DND-41 (cell line): ENCODE measurements around the gene PAK5.

Experiments used
- EZH2 ChIP-seq: IDR thresholded peaks from 3 replicates; pipeline ENCODE4 v1.6.1; 2012; ENCODE audit warnings: borderline replicate concordance, low read depth, mild to moderate bottlenecking, moderate library complexity, low read length, inconsistent platforms; ENCODE audit not compliant: severe bottlenecking
- TF ChIP-seq, protein P1 (sequence below): IDR thresholded peaks from 2 replicates; pipeline ENCODE4 v1.5.1; 2012; ENCODE audit warnings: borderline replicate concordance, low read length, moderate library complexity, mild to moderate bottlenecking; ENCODE audit not compliant: poor library complexity, severe bottlenecking; ENCODE audit errors: extremely low read depth

DNA sequence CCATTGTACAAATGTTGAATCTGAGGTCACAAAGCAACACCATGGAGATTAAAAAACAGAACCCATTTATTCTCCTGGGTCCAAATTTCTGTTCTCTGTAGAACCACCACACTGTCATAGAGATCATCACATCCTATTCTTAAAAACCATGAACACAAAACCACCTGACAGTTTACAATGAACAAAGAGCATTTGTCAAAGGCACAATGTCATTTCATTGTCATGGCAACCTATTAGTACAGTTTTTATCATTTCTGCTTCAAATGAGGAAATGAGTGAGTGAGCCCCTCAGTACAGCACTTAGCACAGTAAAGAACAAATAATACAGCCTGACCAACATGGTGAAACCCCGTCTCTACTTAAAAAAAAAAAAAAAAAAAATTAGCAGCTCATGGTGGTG is 347.6 kb downstream of the PAK5 start:
- TF ChIP-seq, protein P1, sequence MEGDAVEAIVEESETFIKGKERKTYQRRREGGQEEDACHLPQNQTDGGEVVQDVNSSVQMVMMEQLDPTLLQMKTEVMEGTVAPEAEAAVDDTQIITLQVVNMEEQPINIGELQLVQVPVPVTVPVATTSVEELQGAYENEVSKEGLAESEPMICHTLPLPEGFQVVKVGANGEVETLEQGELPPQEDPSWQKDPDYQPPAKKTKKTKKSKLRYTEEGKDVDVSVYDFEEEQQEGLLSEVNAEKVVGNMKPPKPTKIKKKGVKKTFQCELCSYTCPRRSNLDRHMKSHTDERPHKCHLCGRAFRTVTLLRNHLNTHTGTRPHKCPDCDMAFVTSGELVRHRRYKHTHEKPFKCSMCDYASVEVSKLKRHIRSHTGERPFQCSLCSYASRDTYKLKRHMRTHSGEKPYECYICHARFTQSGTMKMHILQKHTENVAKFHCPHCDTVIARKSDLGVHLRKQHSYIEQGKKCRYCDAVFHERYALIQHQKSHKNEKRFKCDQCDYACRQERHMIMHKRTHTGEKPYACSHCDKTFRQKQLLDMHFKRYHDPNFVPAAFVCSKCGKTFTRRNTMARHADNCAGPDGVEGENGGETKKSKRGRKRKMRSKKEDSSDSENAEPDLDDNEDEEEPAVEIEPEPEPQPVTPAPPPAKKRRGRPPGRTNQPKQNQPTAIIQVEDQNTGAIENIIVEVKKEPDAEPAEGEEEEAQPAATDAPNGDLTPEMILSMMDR: no peak
- TF ChIP-seq EZH2: no peak
